Progenitor cell of endocrine pancreas (in vitro differentiated cells): ENCODE data around the gene TM7SF2. TPM values are rescaled to one million over a fixed set of nuclear protein-coding genes. Genes with fewer than 3 reads are reported as not detected.

Source experiments
- DNase-seq: peaks from one replicate; pipeline ENCODE4 v3.0.0; 2021; ENCODE audit warnings: low spot score; ENCODE audit not compliant: unreplicated experiment
- H3K27ac Mint-ChIP-seq: 2 replicates; pipeline ENCODE4 v1.8.0; 2021; ENCODE audit warnings: mild to moderate bottlenecking, moderate library complexity, mixed read lengths
- H3K27me3 Mint-ChIP-seq: 2 replicates; pipeline ENCODE4 v1.8.0; 2021; ENCODE audit warnings: mixed read lengths
- H3K36me3 Mint-ChIP-seq: 2 replicates; pipeline ENCODE4 v1.8.0; 2022; ENCODE audit warnings: mixed read lengths; ENCODE audit not compliant: insufficient read depth
- H3K4me1 Mint-ChIP-seq: 2 replicates; pipeline ENCODE4 v1.8.0; 2021; ENCODE audit warnings: low read depth, mixed read lengths
- H3K4me3 Mint-ChIP-seq: 2 replicates; pipeline ENCODE4 v1.8.0; 2021; ENCODE audit warnings: low read depth, mild to moderate bottlenecking, moderate library complexity, mixed read lengths
- H3K9me3 Mint-ChIP-seq: 2 replicates; pipeline ENCODE4 v1.8.0; 2021; ENCODE audit warnings: low read depth, mixed read lengths
- total RNA-seq: library from RNA; stranded (reverse); gene quantifications from 2 replicates; pipeline ENCODE4 v1.2.1, GENCODE V29; 2021
- TF ChIP-seq, protein P1 (sequence below): fragments of 200-600 bp; sonication (generic); IDR thresholded peaks from one replicate; pipeline ENCODE4 v1.5.0; 2021; ENCODE audit warnings: antibody characterized with exemption, mild to moderate bottlenecking; ENCODE audit not compliant: unreplicated experiment

The TM7SF2 gene
- total RNA-seq, 1 donor from 2014 or later, result 124 TPM

GRCh38 chr11:65111159-65111743, 421 bp upstream of the TM7SF2 start:
- Mint-ChIP-seq H3K27ac (peak overlapping the region; percentile 95), H3K4me3 (peak overlapping the region; percentile 95), H3K36me3 (peaks cover 1% of the 10 kb centered on the region), H3K9me3 (no peaks in the 10 kb centered on the region), H3K27me3 (no peaks in the 10 kb centered on the region), H3K4me1 (peaks cover 9% of the 10 kb centered on the region)
- no peak for DNase-seq
- TF ChIP-seq, protein P1, sequence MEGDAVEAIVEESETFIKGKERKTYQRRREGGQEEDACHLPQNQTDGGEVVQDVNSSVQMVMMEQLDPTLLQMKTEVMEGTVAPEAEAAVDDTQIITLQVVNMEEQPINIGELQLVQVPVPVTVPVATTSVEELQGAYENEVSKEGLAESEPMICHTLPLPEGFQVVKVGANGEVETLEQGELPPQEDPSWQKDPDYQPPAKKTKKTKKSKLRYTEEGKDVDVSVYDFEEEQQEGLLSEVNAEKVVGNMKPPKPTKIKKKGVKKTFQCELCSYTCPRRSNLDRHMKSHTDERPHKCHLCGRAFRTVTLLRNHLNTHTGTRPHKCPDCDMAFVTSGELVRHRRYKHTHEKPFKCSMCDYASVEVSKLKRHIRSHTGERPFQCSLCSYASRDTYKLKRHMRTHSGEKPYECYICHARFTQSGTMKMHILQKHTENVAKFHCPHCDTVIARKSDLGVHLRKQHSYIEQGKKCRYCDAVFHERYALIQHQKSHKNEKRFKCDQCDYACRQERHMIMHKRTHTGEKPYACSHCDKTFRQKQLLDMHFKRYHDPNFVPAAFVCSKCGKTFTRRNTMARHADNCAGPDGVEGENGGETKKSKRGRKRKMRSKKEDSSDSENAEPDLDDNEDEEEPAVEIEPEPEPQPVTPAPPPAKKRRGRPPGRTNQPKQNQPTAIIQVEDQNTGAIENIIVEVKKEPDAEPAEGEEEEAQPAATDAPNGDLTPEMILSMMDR, result no peak

DNA sequence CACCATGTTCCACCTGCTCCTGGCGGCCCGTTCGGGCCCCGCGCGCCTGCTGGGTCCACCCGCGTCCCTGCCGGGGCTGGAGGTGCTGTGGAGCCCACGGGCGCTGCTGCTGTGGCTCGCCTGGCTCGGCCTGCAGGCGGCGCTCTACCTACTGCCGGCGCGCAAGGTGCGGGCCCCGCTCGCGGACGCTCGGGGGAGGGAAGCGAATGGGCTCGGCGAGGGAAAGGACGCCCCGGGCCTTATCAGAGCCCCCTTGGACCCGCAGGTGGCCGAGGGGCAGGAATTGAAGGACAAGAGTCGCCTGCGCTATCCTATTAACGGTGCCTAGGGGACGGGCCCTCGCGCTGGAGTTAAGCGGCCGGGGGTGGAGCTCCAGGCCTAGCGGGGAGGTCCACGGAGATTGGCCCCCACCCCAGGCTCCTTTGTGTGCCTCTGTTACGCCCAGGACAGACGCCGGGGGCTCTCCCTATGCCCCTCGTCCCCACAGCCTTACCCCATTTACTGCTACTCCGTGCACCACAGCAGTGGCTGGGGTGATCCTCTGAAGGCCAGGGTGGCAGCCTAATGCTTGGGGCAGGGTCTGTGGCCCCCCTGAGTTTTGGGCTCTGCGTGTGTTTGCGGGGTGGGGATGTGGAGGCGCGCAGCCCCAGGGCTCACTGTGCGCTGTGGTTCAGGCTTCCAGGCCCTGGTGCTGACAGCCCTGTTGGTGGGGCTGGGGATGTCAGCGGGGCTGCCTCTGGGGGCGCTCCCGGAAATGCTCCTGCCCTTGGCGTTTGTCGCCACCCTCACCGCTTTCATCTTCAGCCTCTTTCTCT, 1.1 kb downstream of the TM7SF2 start:
- TF ChIP-seq, protein P1, result peak; percentile 88
- H3K27ac Mint-ChIP-seq, result peak overlapping the region; percentile 87
- peak; percentile 65 for DNase-seq
- peak overlapping the region; percentile 95 for H3K4me3 Mint-ChIP-seq
- peaks cover 9% of the 10 kb centered on the region for H3K4me1 Mint-ChIP-seq
- no peaks in the 10 kb centered on the region for H3K27me3 Mint-ChIP-seq
- no peaks in the 10 kb centered on the region for H3K9me3 Mint-ChIP-seq
- H3K36me3 Mint-ChIP-seq, result peaks cover 1% of the 10 kb centered on the region

DNA sequence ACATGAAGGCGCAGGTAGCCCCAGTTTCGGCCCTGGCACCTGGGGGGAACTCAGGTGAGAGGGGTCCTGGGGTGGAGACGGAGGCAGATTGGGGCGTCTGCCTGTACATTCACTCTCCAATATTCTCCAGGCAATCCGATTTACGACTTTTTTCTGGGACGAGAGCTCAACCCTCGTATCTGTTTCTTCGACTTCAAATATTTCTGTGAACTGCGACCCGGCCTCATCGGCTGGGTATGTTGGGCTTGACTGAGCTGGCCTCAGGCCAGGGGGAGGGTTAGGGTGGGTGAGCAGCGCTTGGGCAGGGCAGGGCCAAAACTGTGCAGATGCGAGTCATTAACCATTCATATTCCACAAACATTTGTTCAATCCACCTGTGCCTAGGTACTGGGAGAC, 1.7 kb downstream of the TM7SF2 start:
- Mint-ChIP-seq H3K27me3 (no peaks in the 10 kb centered on the region), H3K4me1 (peaks cover 11% of the 10 kb centered on the region), H3K4me3 (peak overlapping the region; percentile 95), H3K27ac (peak overlapping the region; percentile 87), H3K36me3 (peaks cover 4% of the 10 kb centered on the region), H3K9me3 (no peaks in the 10 kb centered on the region)
- no peak for DNase-seq
- TF ChIP-seq, protein P1, result no peak

DNA sequence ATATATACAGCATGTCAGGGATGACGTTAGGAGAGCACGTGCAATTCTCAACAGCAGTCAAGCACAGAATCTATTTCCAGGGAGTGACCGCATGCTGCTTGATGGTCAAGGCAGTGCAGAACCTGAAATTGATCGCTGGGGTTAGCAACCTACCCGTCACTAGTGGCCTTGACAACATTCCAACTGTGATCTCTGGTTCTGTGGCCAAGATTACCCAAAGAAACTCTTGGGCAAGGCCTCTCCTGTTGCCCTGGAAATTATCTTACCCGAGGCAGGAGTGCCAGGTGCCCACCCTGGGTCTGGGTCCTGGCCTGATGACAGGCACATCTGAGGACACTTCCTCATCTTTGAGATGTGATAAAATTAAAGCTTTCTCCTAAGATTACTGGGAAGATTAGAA, 2.2 kb downstream of the TM7SF2 start:
- no peaks in the 10 kb centered on the region for H3K9me3 Mint-ChIP-seq

GRCh38 chr11:65114538-65115171, 3.0 kb downstream of the TM7SF2 start:
- no peak overlapping the region for H3K4me3 Mint-ChIP-seq
- H3K27ac Mint-ChIP-seq, result no peak overlapping the region
- H3K4me1 Mint-ChIP-seq, result peaks cover 11% of the 10 kb centered on the region
- peaks cover 11% of the 10 kb centered on the region for H3K36me3 Mint-ChIP-seq
- no peaks in the 10 kb centered on the region for H3K27me3 Mint-ChIP-seq
- H3K9me3 Mint-ChIP-seq, result no peaks in the 10 kb centered on the region
- TF ChIP-seq, protein P1, result no peak
- DNase-seq, result no peak

More for the DNA sequence above, 2.2 kb downstream of the TM7SF2 start:
- Mint-ChIP-seq H3K36me3 (peaks cover 9% of the 10 kb centered on the region), H3K4me3 (peak overlapping the region; percentile 95), H3K4me1 (peaks cover 11% of the 10 kb centered on the region), H3K27me3 (no peaks in the 10 kb centered on the region), H3K27ac (no peak overlapping the region)
- no peak for DNase-seq
- TF ChIP-seq, protein P1, result no peak
